HCT116 (cell line): ENCODE data around the gene CHTF8. TPM values are rescaled to one million over a fixed set of nuclear protein-coding genes. Genes with fewer than 3 reads are reported as not detected.

ENCODE experiments used
- ATAC-seq: fragments of 200-7000 bp; cut with Tn5 transposase; 2 replicates; pipeline ENCODE4 v1.9.1; 2020; ENCODE audit warnings: mild to moderate bottlenecking, moderate library complexity
- BruUV-seq: library from RNA; stranded (reverse); fragments of 400-500 nt; replicated peaks from 2 replicates; lab custom pipeline; 2021; lab: Mats Ljungman, UMichigan
- CTCF ChIA-PET: fragments of 300-600 bp; sonication (Branson Sonifier 250); formaldehyde crosslinking; loops from one replicate; lab custom pipeline; 2021; ENCODE audit warnings: antibody characterized with exemption; lab: Charles Lee
- POLR2A ChIA-PET: fragments of 300-600, 350-600 bp; sonication (Branson Sonifier 250); formaldehyde crosslinking; loops from one replicate; lab custom pipeline; 2021; ENCODE audit warnings: antibody characterized with exemption; lab: Charles Lee
- RAD21 ChIA-PET, 2 experiments: fragments of 300-600 bp; sonication (Branson Sonifier 250); formaldehyde crosslinking; loops; one replicate each; lab custom pipeline; 2023; ENCODE audit warnings: low total read pairs in 2 of 2; ENCODE audit not compliant: uncharacterized antibody in 2 of 2, unreplicated experiment in 2 of 2, low non-redundant PET in 1 of 2; lab: Charles Lee
- DNase-seq: peaks from one replicate; pipeline ENCODE4 v3.0.0-alpha.2; 2010; ENCODE audit warnings: low read depth, low spot score
- H2AFZ ChIP-seq: fragments of 200-600 bp; shearing (Covaris generic), sonication (generic); 2 replicates; pipeline ENCODE4 v1.6.1; 2017; ENCODE audit warnings: low read depth, mixed run types, mixed read lengths, antibody characterized with exemption, low read length; ENCODE audit not compliant: poor library complexity, severe bottlenecking
- H3K27ac ChIP-seq: 2 replicates; pipeline ENCODE4 v1.5.1; 2012; ENCODE audit warnings: low read depth, low read length
- H3K27me3 ChIP-seq: fragments of 200-600 bp; sonication (generic); 2 replicates; pipeline ENCODE4 v1.6.1; 2016; ENCODE audit warnings: mixed run types, low read length, mixed read lengths; ENCODE audit not compliant: insufficient read depth
- H3K36me3 ChIP-seq, 2 experiments: fragments of 200-500 bp in 1 of 2; fragments of 200-600 bp in 1 of 2; sonication (Bioruptor generic) in 1 of 2; sonication (generic) in 1 of 2; 2 replicates each; pipeline versions ENCODE4 v1.5.1 to v1.6.1; 2014 to 2016; ENCODE audit warnings: low read length in 2 of 2, inconsistent platforms in 1 of 2, mixed read lengths in 1 of 2, mixed run types in 1 of 2; ENCODE audit not compliant: insufficient read depth in 2 of 2, control insufficient read depth in 1 of 2
- H3K4me1 ChIP-seq, 2 experiments: fragments of 200-600 bp in 1 of 2; sonication (generic) in 1 of 2; 2 replicates each; pipeline versions ENCODE4 v1.5.1 to v1.6.1; 2012 to 2017; ENCODE audit warnings: low read length in 2 of 2, inconsistent platforms in 1 of 2, mild to moderate bottlenecking in 1 of 2, mixed read lengths in 1 of 2, mixed run types in 1 of 2, moderate library complexity in 1 of 2; ENCODE audit not compliant: insufficient read depth in 2 of 2, control insufficient read depth in 1 of 2
- H3K4me2 ChIP-seq: fragments of 200-600 bp; sonication (generic); 2 replicates; pipeline ENCODE4 v1.6.1; 2017; ENCODE audit warnings: mixed run types, low read length, mixed read lengths
- H3K4me3 ChIP-seq, 2 experiments: fragments of 200-600 bp in 1 of 2; sonication (generic) in 1 of 2; replicated peaks in 1 of 2; 2 replicates each; pipeline ENCODE4 v1.5.1; 2011 to 2016; ENCODE audit warnings: low read length in 2 of 2, control low read depth in 1 of 2, low read depth in 1 of 2, mild to moderate bottlenecking in 1 of 2, mixed read lengths in 1 of 2, mixed run types in 1 of 2
- H3K79me2 ChIP-seq: fragments of 200-600 bp; sonication (generic); 2 replicates; pipeline ENCODE4 v1.6.1; 2017; ENCODE audit warnings: mild to moderate bottlenecking, mixed run types, low read length, moderate library complexity, mixed read lengths; ENCODE audit not compliant: insufficient read depth
- H3K9ac ChIP-seq: fragments of 200-600 bp; sonication (generic); 2 replicates; pipeline ENCODE4 v1.6.1; 2016; ENCODE audit warnings: low read length, mixed read lengths
- H3K9me2 ChIP-seq: fragments of 200-600 bp; sonication (generic), shearing (Covaris generic); 2 replicates; pipeline ENCODE4 v1.6.1; 2017; ENCODE audit warnings: mixed run types, mild to moderate bottlenecking, moderate library complexity; ENCODE audit not compliant: insufficient read depth
- H3K9me3 ChIP-seq, 2 experiments: fragments of 200-500 bp in 1 of 2; fragments of 200-600 bp in 1 of 2; sonication (Bioruptor generic) in 1 of 2; sonication (generic) in 1 of 2; 2 replicates each; pipeline ENCODE4 v1.6.1; 2014 to 2017; ENCODE audit warnings: low read length in 2 of 2, mixed read lengths in 2 of 2, inconsistent platforms in 1 of 2, low read depth in 1 of 2, mild to moderate bottlenecking in 1 of 2, mixed run types in 1 of 2, moderate library complexity in 1 of 2; ENCODE audit not compliant: control insufficient read depth in 1 of 2, insufficient read depth in 1 of 2
- H4K20me1 ChIP-seq: fragments of 200-600 bp; sonication (generic), shearing (Covaris generic); 2 replicates; pipeline ENCODE4 v1.6.1; 2017; ENCODE audit warnings: mixed run types, mild to moderate bottlenecking, moderate library complexity; ENCODE audit not compliant: insufficient read depth
- CBX3 ChIP-seq: IDR thresholded peaks from 2 replicates; pipeline ENCODE4 v1.6.1; 2012; ENCODE audit warnings: low read depth
- CEBPB ChIP-seq: IDR thresholded peaks from 2 replicates; pipeline ENCODE4 v1.6.1; 2012; ENCODE audit warnings: low read depth
- CTCF ChIP-seq, 3 experiments: fragments of 200-600 bp in 1 of 3; sonication (generic) in 1 of 3; IDR thresholded peaks in 2 of 3; conservative IDR thresholded peaks in 1 of 3; 2 replicates each; pipeline ENCODE4 v1.5.1; 2012 to 2017; ENCODE audit warnings: low read depth in 2 of 3, low read length in 2 of 3, antibody characterized with exemption in 1 of 3, borderline replicate concordance in 1 of 3, control low read depth in 1 of 3, mild to moderate bottlenecking in 1 of 3, mixed read lengths in 1 of 3, mixed run types in 1 of 3, moderate library complexity in 1 of 3; ENCODE audit not compliant: insufficient read depth in 1 of 3
- EGR1 ChIP-seq: IDR thresholded peaks from 2 replicates; pipeline ENCODE4 v1.6.1; 2012; ENCODE audit warnings: low read depth
- EZH2 ChIP-seq: fragments of 200-600 bp; sonication (generic); IDR thresholded peaks from 2 replicates; pipeline ENCODE4 v1.6.1; 2017; ENCODE audit warnings: antibody characterized with exemption, mixed run types
- MAX ChIP-seq: IDR thresholded peaks from 2 replicates; pipeline ENCODE4 v1.6.1; 2012
- POLR2A ChIP-seq: IDR thresholded peaks from 2 replicates; pipeline ENCODE4 v1.7.0; 2011; ENCODE audit warnings: borderline replicate concordance; ENCODE audit not compliant: insufficient read depth, insufficient read length; ENCODE audit errors: extremely low read depth
- POLR2AphosphoS5 ChIP-seq: IDR thresholded peaks from 2 replicates; pipeline ENCODE4 v1.6.1; 2011; ENCODE audit warnings: mild to moderate bottlenecking, low read depth, low read length, moderate library complexity
- RAD21 ChIP-seq: IDR thresholded peaks from 2 replicates; pipeline ENCODE4 v1.6.1; 2012; ENCODE audit warnings: low read depth, mild to moderate bottlenecking
- SP1 ChIP-seq: IDR thresholded peaks from 2 replicates; pipeline ENCODE4 v1.6.1; 2012; ENCODE audit warnings: low read depth
- SRF ChIP-seq: IDR thresholded peaks from 2 replicates; pipeline ENCODE4 v1.6.1; 2012; ENCODE audit warnings: low read depth
- TCF7L2 ChIP-seq: IDR thresholded peaks from 2 replicates; pipeline ENCODE4 v1.7.0; 2011; ENCODE audit warnings: borderline replicate concordance, inconsistent platforms; ENCODE audit not compliant: insufficient read depth, insufficient read length; ENCODE audit errors: extremely low read depth
- ZBTB33 ChIP-seq: IDR thresholded peaks from 2 replicates; pipeline ENCODE4 v1.6.1; 2011; ENCODE audit warnings: mild to moderate bottlenecking, low read length, moderate library complexity; ENCODE audit not compliant: insufficient replicate concordance; ENCODE audit errors: extremely low read depth
- ZNF274 ChIP-seq: fragments of 200-500 bp; sonication (Bioruptor generic); IDR thresholded peaks from 2 replicates; pipeline ENCODE4 v1.6.1; 2014; ENCODE audit warnings: mild to moderate bottlenecking, low read depth, low read length, inconsistent platforms
- intact Hi-C: fragments of 100-400 bp; cut with micrococcal nuclease; formaldehyde crosslinking; loops from 2 replicates; pipeline ENCODE4 v1.10.0; 2022
- total RNA-seq: library from RNA; stranded (reverse); gene quantifications from one replicate; pipeline ENCODE4 v1.2.1, GENCODE V29; 2021; ENCODE audit not compliant: unreplicated experiment

CHTF8 gene
- total RNA-seq, 1 experiment from 2014 or later = 184 TPM

- ChIA-PET POLR2A (no interaction called here), RAD21 (no interaction called here), CTCF (no interaction called here)
- TF ChIP-seq TCF7L2 = no peak
- TF ChIP-seq EZH2 = no peak
- TF ChIP-seq CEBPB = no peak
- TF ChIP-seq EGR1 = no peak
- TF ChIP-seq CTCF (IDR thresholded peaks at IDR 0.05 in 2 of 3, conservative IDR thresholded peaks at IDR 0.05 in 1 of 3; ENCODE audit: borderline replicate concordance in 1 of 3, insufficient read depth in 1 of 3, low read depth in 2 of 3, low read length in 2 of 3) = no peak
- TF ChIP-seq MAX = no peak
- TF ChIP-seq ZBTB33 = no peak
- no peak for TF ChIP-seq POLR2A
- TF ChIP-seq ZNF274 = no peak
- TF ChIP-seq CBX3 = no peak
- TF ChIP-seq SP1 = no peak
- TF ChIP-seq SRF = no peak
- TF ChIP-seq RAD21 = no peak
- no peak for TF ChIP-seq POLR2AphosphoS5
- Histone ChIP-seq H3K9ac (no peak overlapping the region), H3K4me3 (no peak overlapping the region), H3K27ac (no peak overlapping the region), H3K9me3 (no peaks in the 10 kb centered on the region), H3K9me2 (no peaks in the 10 kb centered on the region), H3K4me1 (no peaks in the 10 kb centered on the region; a peak in 1 of 4 replicates), H3K79me2 (peaks cover 30% of the 10 kb centered on the region; the same call in 1 of the 2 replicates), H3K4me2 (no peak overlapping the region), H2AFZ (no peak overlapping the region), H3K27me3 (no peaks in the 10 kb centered on the region), H3K36me3 (peaks cover 49 to 71% of the 10 kb centered on the region in 2 experiments), H4K20me1 (peaks cover 3% of the 10 kb centered on the region; the same call in 1 of the 2 replicates)
- DNase-seq = no peak
- ATAC-seq = no peak
- intact Hi-C loops = no loop called here
- BruUV-seq = no TSS peak
Measured at GRCh38 chr16:69157196-69157595, 24.8 kb upstream of the CHTF8 start.
